ENCODE measurements around the gene INHBB.
"Not testable (repeated sequence)": the region's sequence is repeated elsewhere in the genome, so short reads cannot be mapped to it uniquely, and the experiment has no call there.

Gene INHBB

GRCh38 chr2:120320318-120320851, 25.6 kb upstream of the INHBB start:
- TF ChIP-seq, protein P1, sequence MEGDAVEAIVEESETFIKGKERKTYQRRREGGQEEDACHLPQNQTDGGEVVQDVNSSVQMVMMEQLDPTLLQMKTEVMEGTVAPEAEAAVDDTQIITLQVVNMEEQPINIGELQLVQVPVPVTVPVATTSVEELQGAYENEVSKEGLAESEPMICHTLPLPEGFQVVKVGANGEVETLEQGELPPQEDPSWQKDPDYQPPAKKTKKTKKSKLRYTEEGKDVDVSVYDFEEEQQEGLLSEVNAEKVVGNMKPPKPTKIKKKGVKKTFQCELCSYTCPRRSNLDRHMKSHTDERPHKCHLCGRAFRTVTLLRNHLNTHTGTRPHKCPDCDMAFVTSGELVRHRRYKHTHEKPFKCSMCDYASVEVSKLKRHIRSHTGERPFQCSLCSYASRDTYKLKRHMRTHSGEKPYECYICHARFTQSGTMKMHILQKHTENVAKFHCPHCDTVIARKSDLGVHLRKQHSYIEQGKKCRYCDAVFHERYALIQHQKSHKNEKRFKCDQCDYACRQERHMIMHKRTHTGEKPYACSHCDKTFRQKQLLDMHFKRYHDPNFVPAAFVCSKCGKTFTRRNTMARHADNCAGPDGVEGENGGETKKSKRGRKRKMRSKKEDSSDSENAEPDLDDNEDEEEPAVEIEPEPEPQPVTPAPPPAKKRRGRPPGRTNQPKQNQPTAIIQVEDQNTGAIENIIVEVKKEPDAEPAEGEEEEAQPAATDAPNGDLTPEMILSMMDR (conservative IDR thresholded peaks at IDR 0.05; ENCODE audit: low read depth, low read length), result no peak
- no peak overlapping the region for H3K4me3 ChIP-seq (ENCODE audit: low read depth, low read length)
- DNase-seq (ENCODE audit: low read depth), result no peak

DNA sequence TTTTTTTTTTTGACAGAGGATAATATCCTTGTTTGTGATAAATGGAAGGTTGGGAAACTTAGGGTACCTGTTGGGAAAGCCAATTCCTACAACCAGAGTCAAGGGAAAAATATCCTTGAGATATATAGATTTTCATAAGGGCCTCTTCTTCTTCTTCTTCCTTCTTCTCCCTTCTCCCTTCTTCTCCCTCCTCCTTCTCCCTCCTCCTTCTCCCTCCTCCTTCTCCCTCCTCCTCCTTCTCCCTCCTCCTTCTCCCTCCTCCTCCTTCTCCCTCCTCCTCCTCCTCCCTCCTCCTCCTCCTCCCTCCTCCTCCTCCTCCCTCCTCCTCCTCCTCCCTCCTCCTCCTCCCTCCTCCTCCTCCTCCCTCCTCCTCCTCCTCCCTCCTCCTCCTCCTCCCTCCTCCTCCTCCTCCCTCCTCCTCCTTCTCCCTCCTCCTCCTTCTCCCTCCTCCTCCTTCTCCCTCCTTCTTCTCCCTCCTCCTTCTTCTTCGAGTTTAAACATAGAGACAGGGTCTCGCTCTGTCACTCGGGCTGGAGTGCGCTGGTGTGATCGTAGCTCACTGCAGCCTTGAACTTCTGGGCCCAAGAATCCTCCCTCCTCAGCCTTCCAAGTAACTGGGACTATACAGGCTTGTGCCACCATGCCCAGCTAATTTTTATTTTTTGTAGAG, 24.9 kb upstream of the INHBB start:
- DNase-seq (ENCODE audit: low read depth); H3K4me3 ChIP-seq (ENCODE audit: low read depth, low read length): not testable (repeated sequence)

GRCh38 chr2:120321721-120322284, 24.1 kb upstream of the INHBB start:
- TF ChIP-seq, protein P1 (conservative IDR thresholded peaks at IDR 0.05; ENCODE audit: low read depth, low read length), result no peak
- H3K4me3 ChIP-seq (ENCODE audit: low read depth, low read length), result no peak overlapping the region
- no peak for DNase-seq (ENCODE audit: low read depth)

DNA sequence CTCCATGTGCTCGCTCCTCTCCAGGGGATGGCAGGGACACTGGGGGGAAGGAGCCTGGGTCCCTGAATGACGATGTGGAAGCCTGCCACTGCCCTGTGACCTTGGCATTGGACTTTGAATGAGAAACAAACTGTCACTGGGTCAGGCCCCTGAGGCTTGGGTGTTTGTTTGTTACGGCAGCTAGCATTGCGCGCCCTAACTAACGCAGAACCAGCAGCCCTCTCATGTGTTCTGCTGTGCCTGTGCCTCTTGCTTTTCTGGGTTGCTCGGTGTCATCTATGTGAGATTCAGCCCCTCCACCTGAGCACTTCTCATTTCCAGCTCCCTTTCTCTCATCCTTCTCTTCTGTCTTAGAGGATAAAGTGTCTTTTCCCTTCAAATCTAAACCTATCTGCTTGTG, 23.6 kb upstream of the INHBB start:
- no peak overlapping the region for H3K4me3 ChIP-seq (ENCODE audit: low read depth, low read length)
- no peak for DNase-seq (ENCODE audit: low read depth)
- TF ChIP-seq, protein P1 (conservative IDR thresholded peaks at IDR 0.05; ENCODE audit: low read depth, low read length), result no peak

- TF ChIP-seq, protein P1 (conservative IDR thresholded peaks at IDR 0.05; ENCODE audit: low read depth, low read length), result no peak
- H3K4me3 ChIP-seq (ENCODE audit: low read depth, low read length), result no peak overlapping the region
- DNase-seq (ENCODE audit: low read depth), result no peak
Measured at GRCh38 chr2:120323214-120323613, 22.7 kb upstream of the INHBB start.

GRCh38 chr2:120323807-120324399, 22.0 kb upstream of the INHBB start:
- DNase-seq (ENCODE audit: low read depth), result no peak
- TF ChIP-seq, protein P1 (conservative IDR thresholded peaks at IDR 0.05; ENCODE audit: low read depth, low read length), result no peak
- H3K4me3 ChIP-seq (ENCODE audit: low read depth, low read length), result no peak overlapping the region

DNA sequence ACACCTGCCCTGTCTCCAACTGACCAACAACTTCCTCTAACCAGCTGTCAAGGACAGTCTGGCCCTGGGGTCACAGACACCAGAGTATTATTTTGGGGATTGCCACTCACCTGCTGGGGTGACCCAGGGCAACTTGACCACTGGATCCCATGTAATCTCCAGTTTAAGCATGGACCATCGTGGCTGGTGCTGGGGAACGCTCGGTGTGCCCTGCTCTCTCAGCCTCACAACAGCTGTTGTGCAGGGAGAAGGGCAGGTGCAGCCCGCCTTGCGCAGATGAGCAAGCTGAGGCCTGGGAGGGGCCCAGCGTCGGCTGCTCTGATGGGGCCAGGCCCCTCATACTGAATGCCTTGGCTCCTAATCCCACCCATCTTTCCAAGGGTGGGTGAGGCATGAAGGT, 21.0 kb upstream of the INHBB start:
- no peak for DNase-seq (ENCODE audit: low read depth)
- TF ChIP-seq, protein P1 (conservative IDR thresholded peaks at IDR 0.05; ENCODE audit: low read depth, low read length), result no peak
- H3K4me3 ChIP-seq (ENCODE audit: low read depth, low read length), result no peak overlapping the region

Data from choroid plexus epithelial cell (primary cell).